HG02759 (cell line): ENCODE results near the gene ENG.
"Not testable (repeated sequence)": the region's sequence is repeated elsewhere in the genome, so short reads cannot be mapped to it uniquely, and the experiment has no call there.

Experiments
- ATAC-seq: cut with Tn5 transposase; IDR thresholded peaks from one replicate; pipeline ENCODE4 v1.9.1; 2021; ENCODE audit warnings: mild to moderate bottlenecking, moderate library complexity; ENCODE audit not compliant: unreplicated experiment

ENG gene

GRCh38 chr9:127846443-127847177, 7.8 kb downstream of the ENG start:
- ATAC-seq, result no peak

GRCh38 chr9:127845619-127846018, 8.8 kb downstream of the ENG start:
- not testable (repeated sequence) for ATAC-seq

- ATAC-seq, result no peak
Measured at GRCh38 chr9:127844821-127845359, 9.6 kb downstream of the ENG start.

- ATAC-seq, result no peak
Measured at GRCh38 chr9:127841087-127841835, 13.2 kb downstream of the ENG start.

GRCh38 chr9:127838375-127839078, 15.9 kb downstream of the ENG start:
- no peak for ATAC-seq

GRCh38 chr9:127837346-127837745, 17.1 kb downstream of the ENG start:
- ATAC-seq, result no peak

- ATAC-seq, result not testable (repeated sequence)
Measured at GRCh38 chr9:127836561-127836960, 17.9 kb downstream of the ENG start.

GRCh38 chr9:127835991-127836516, 18.4 kb downstream of the ENG start:
- no peak for ATAC-seq

GRCh38 chr9:127833555-127833954, 20.9 kb downstream of the ENG start:
- ATAC-seq, result no peak

- ATAC-seq, result no peak
Measured at GRCh38 chr9:127832248-127832647, 22.2 kb downstream of the ENG start.

GRCh38 chr9:127829205-127829906, 25.1 kb downstream of the ENG start:
- no peak for ATAC-seq

- no peak for ATAC-seq
Measured at GRCh38 chr9:127828262-127829031, 26.0 kb downstream of the ENG start.

- no peak for ATAC-seq
Measured at GRCh38 chr9:127826253-127826913, 28.1 kb downstream of the ENG start.

- no peak for ATAC-seq
Measured at GRCh38 chr9:127825319-127826051, 29.0 kb downstream of the ENG start.

- ATAC-seq, result no peak
Measured at GRCh38 chr9:127822108-127822507, 32.4 kb downstream of the ENG start.

- no peak for ATAC-seq
Measured at GRCh38 chr9:127818574-127818973, 35.9 kb downstream of the ENG start.

GRCh38 chr9:127817881-127818434, 36.5 kb downstream of the ENG start:
- no peak for ATAC-seq

GRCh38 chr9:127816728-127817127, 37.7 kb downstream of the ENG start:
- ATAC-seq, result no peak
